ENCODE measurements around the gene SLAMF7. TPM values are rescaled to one million over a fixed set of nuclear protein-coding genes. Genes with fewer than 3 reads are reported as not detected.

SLAMF7 gene
- total and polyA plus RNA-seq, 3 donors from 2014 or later = 0.68 to 5.1 TPM; not detected in 1

- TF ChIP-seq CTCF (IDR thresholded peaks at IDR 0.05) = no peak
- H3K27me3 ChIP-seq = no peaks in the 10 kb centered on the region
- no peaks in the 10 kb centered on the region for H3K9me3 ChIP-seq
- H3K4me3 ChIP-seq = no peak overlapping the region
- intact Hi-C loops (cut with DNase I; ENCODE audit: low total_unique reads) = no loop called here
- DNase-seq = no peak
- 45 to 57% methylated on average over 4 of the region's 4 CpGs for WGBS, 2 donors
- H3K27ac ChIP-seq = no peak overlapping the region
- no peaks in the 10 kb centered on the region for H3K4me1 ChIP-seq
- no peaks in the 10 kb centered on the region for H3K36me3 ChIP-seq (ENCODE audit: low read depth, missing control alignments)
These were observed 32.4 kb upstream of the SLAMF7 start for GRCh38 chr1:160706526-160707235.

- TF ChIP-seq POLR2A (IDR thresholded peaks at IDR 0.05) (no peak), CTCF (IDR thresholded peaks at IDR 0.05) (no peak)
- H3K27ac ChIP-seq = no peak overlapping the region
These were observed 31.6 kb upstream of the SLAMF7 start for GRCh38 chr1:160707236-160708064.

GRCh38 chr1:160708118-160708517 lies 30.9 kb upstream of the SLAMF7 start:
- Histone ChIP-seq H3K4me1 (no peaks in the 10 kb centered on the region), H3K27ac (no peak overlapping the region), H3K4me3 (no peak overlapping the region), H3K27me3 (no peaks in the 10 kb centered on the region), H3K9me3 (no peaks in the 10 kb centered on the region), H3K36me3 (ENCODE audit: low read depth, missing control alignments) (no peaks in the 10 kb centered on the region)
- intact Hi-C loops (cut with DNase I; ENCODE audit: low total_unique reads) = no loop called here
- WGBS, 2 donors = 86 to 91% methylated on average over 4 of the region's 4 CpGs
- no peak for TF ChIP-seq CTCF (IDR thresholded peaks at IDR 0.05)
- TF ChIP-seq POLR2A (IDR thresholded peaks at IDR 0.05) = no peak
- DNase-seq = no peak

More at GRCh38 chr1:160707236-160708064, 31.6 kb upstream of the SLAMF7 start:
- WGBS, 2 donors = 85 to 86% methylated on average over 8 of the region's 8 CpGs
- Histone ChIP-seq H3K4me1 (no peaks in the 10 kb centered on the region), H3K36me3 (ENCODE audit: low read depth, missing control alignments) (no peaks in the 10 kb centered on the region), H3K27me3 (no peaks in the 10 kb centered on the region), H3K9me3 (no peaks in the 10 kb centered on the region), H3K4me3 (no peak overlapping the region)
- intact Hi-C loops (cut with DNase I; ENCODE audit: low total_unique reads) = no loop called here
- no peak for DNase-seq

GRCh38 chr1:160708801-160709200 lies 30.2 kb upstream of the SLAMF7 start:
- no peaks in the 10 kb centered on the region for H3K9me3 ChIP-seq

More at GRCh38 chr1:160708801-160709200, 30.2 kb upstream of the SLAMF7 start:
- no peaks in the 10 kb centered on the region for H3K4me1 ChIP-seq
- TF ChIP-seq POLR2A (IDR thresholded peaks at IDR 0.05) (no peak), CTCF (IDR thresholded peaks at IDR 0.05) (no peak)
- no peaks in the 10 kb centered on the region for H3K36me3 ChIP-seq (ENCODE audit: low read depth, missing control alignments)
- intact Hi-C loops (cut with DNase I; ENCODE audit: low total_unique reads) = no loop called here
- 81 to 83% methylated on average over 4 of the region's 4 CpGs for WGBS, 2 donors
- H3K27me3 ChIP-seq = no peaks in the 10 kb centered on the region
- DNase-seq = no peak
- no peak overlapping the region for H3K27ac ChIP-seq
- no peak overlapping the region for H3K4me3 ChIP-seq
